SU-DHL-6 (cell line): ENCODE measurements around the gene OR5K4.
A peak's percentile ranks its signal among the peaks of the same experiment; 100 is the strongest.

Experiments
- H2AFZ ChIP-seq: fragments of 200-600 bp; sonication (generic); 2 replicates; pipeline ENCODE4 v1.6.1; 2014; ENCODE audit warnings: low read depth, mild to moderate bottlenecking, moderate library complexity, mixed read lengths, antibody characterized with exemption, low read length; ENCODE audit not compliant: severe bottlenecking
- H3F3A ChIP-seq: fragments of 200-600 bp; shearing (Covaris generic); 2 replicates; pipeline ENCODE4 v1.6.0; 2016; ENCODE audit warnings: antibody characterized with exemption, mild to moderate bottlenecking; ENCODE audit not compliant: insufficient read depth
- H3K27ac ChIP-seq: fragments of 200-600 bp; sonication (generic); 2 replicates; pipeline ENCODE4 v1.5.1; 2016; ENCODE audit warnings: low read depth, mild to moderate bottlenecking, low read length, moderate library complexity, mixed read lengths
- H3K27me3 ChIP-seq: fragments of 200-600 bp; sonication (generic), shearing (Covaris generic); 2 replicates; pipeline ENCODE4 v1.6.0; 2014; ENCODE audit warnings: mild to moderate bottlenecking, low read length
- H3K36me3 ChIP-seq: fragments of 200-600 bp; sonication (generic); 2 replicates; pipeline ENCODE4 v1.6.1; 2014; ENCODE audit warnings: mild to moderate bottlenecking, low read length, mixed read lengths
- H3K4me2 ChIP-seq: fragments of 300-600, 200-600 bp; shearing (Covaris generic), sonication (generic); 2 replicates; pipeline ENCODE4 v1.6.0; 2014; ENCODE audit warnings: low read length, low read depth, mild to moderate bottlenecking; ENCODE audit not compliant: poor library complexity, severe bottlenecking
- H3K4me3 ChIP-seq: fragments of 200-600 bp; sonication (generic); 2 replicates; pipeline ENCODE4 v1.5.1; 2014; ENCODE audit warnings: antibody characterized with exemption, low read length, mild to moderate bottlenecking, mixed read lengths; ENCODE audit not compliant: insufficient read depth, poor library complexity, severe bottlenecking
- H3K79me2 ChIP-seq: fragments of 200-600 bp; sonication (generic); 2 replicates; pipeline ENCODE4 v1.6.1; 2014; ENCODE audit warnings: mild to moderate bottlenecking, low read length, moderate library complexity; ENCODE audit not compliant: insufficient read depth
- H3K9ac ChIP-seq: fragments of 200-600 bp; sonication (generic); 2 replicates; pipeline ENCODE4 v1.7.0; 2014; ENCODE audit warnings: mild to moderate bottlenecking, low read length
- H3K9me2 ChIP-seq: fragments of 200-600 bp; sonication (generic); replicated peaks from 2 replicates; pipeline ENCODE4 v1.6.1; 2014; ENCODE audit warnings: low read length; ENCODE audit not compliant: insufficient read depth
- H3K9me3 ChIP-seq: fragments of 200-600 bp; sonication (generic); 2 replicates; pipeline ENCODE4 v1.6.1; 2014; ENCODE audit warnings: low read length, mixed read lengths; ENCODE audit not compliant: insufficient read depth
- H4K20me1 ChIP-seq: fragments of 200-600 bp; sonication (generic); 2 replicates; pipeline ENCODE4 v1.6.1; 2014; ENCODE audit warnings: low read depth, mild to moderate bottlenecking, antibody characterized with exemption, low read length, moderate library complexity, mixed read lengths
- EZH2phosphoT487 ChIP-seq: fragments of 200-600 bp; sonication (generic), shearing (Covaris generic); conservative IDR thresholded peaks from 2 replicates; pipeline ENCODE4 v1.6.1; 2018; ENCODE audit warnings: mild to moderate bottlenecking, antibody characterized with exemption, low read length, moderate library complexity, mixed read lengths
- TF ChIP-seq, protein P1 (sequence below): fragments of 200-600 bp; sonication (generic); IDR thresholded peaks from one replicate; pipeline ENCODE4 v1.5.1; 2017; ENCODE audit warnings: antibody characterized with exemption, mild to moderate bottlenecking, low read length, moderate library complexity; ENCODE audit not compliant: insufficient read depth, poor library complexity, severe bottlenecking

OR5K4 gene

DNA sequence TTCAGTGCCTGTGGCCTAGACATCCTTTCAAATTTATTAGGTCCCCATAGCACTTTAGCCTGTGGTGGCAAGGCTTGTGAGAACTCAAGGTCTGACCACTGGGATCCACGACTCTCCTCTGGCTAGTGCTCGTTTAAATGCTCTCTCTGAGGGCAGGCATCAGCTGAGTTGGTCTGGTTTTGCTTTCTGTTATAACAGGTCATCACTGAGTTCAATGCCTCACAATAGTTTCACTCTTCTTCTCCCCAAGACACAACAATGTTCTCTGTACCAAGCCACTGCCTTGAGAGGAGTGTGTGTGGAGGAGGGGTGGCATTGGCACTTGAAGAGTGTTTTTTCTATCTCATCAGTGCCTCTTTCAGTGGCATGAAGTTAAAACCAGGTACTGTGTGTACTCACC lies 7.6 kb downstream of the OR5K4 start:
- no peak overlapping the region for H3K4me3 ChIP-seq
- no peaks in the 10 kb centered on the region for H3K36me3 ChIP-seq
- no peak overlapping the region for H3K4me2 ChIP-seq
- H2AFZ ChIP-seq, result peak overlapping the region; percentile 35
- no peak for TF ChIP-seq EZH2phosphoT487
- TF ChIP-seq, protein P1, sequence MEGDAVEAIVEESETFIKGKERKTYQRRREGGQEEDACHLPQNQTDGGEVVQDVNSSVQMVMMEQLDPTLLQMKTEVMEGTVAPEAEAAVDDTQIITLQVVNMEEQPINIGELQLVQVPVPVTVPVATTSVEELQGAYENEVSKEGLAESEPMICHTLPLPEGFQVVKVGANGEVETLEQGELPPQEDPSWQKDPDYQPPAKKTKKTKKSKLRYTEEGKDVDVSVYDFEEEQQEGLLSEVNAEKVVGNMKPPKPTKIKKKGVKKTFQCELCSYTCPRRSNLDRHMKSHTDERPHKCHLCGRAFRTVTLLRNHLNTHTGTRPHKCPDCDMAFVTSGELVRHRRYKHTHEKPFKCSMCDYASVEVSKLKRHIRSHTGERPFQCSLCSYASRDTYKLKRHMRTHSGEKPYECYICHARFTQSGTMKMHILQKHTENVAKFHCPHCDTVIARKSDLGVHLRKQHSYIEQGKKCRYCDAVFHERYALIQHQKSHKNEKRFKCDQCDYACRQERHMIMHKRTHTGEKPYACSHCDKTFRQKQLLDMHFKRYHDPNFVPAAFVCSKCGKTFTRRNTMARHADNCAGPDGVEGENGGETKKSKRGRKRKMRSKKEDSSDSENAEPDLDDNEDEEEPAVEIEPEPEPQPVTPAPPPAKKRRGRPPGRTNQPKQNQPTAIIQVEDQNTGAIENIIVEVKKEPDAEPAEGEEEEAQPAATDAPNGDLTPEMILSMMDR, result no peak
- H3K79me2 ChIP-seq, result no peaks in the 10 kb centered on the region
- no peaks in the 10 kb centered on the region for H3K9me3 ChIP-seq
- no peaks in the 10 kb centered on the region; the same call in 1 of the 2 replicates for H4K20me1 ChIP-seq
- H3K27me3 ChIP-seq, result no peaks in the 10 kb centered on the region
- no peak overlapping the region for H3K9ac ChIP-seq
- H3K27ac ChIP-seq, result no peak overlapping the region
- no peaks in the 10 kb centered on the region for H3F3A ChIP-seq
- H3K9me2 ChIP-seq, result no peaks in the 10 kb centered on the region

GRCh38 chr3:98367464-98368246 lies 14.0 kb downstream of the OR5K4 start:
- H3K36me3 ChIP-seq, result no peaks in the 10 kb centered on the region
- H3K4me3 ChIP-seq, result no peak overlapping the region
- no peak overlapping the region for H3K4me2 ChIP-seq
- H3K9me3 ChIP-seq, result no peaks in the 10 kb centered on the region
- no peaks in the 10 kb centered on the region for H3K9me2 ChIP-seq
- H3F3A ChIP-seq, result no peaks in the 10 kb centered on the region
- H3K9ac ChIP-seq, result no peak overlapping the region
- H3K79me2 ChIP-seq, result no peaks in the 10 kb centered on the region
- no peak overlapping the region for H3K27ac ChIP-seq
- H4K20me1 ChIP-seq, result no peaks in the 10 kb centered on the region; the same call in 1 of the 2 replicates
- H2AFZ ChIP-seq, result no peak overlapping the region
- no peaks in the 10 kb centered on the region for H3K27me3 ChIP-seq
- TF ChIP-seq, protein P1, result no peak
- no peak for TF ChIP-seq EZH2phosphoT487

- Histone ChIP-seq H3F3A (no peaks in the 10 kb centered on the region), H2AFZ (no peak overlapping the region), H3K4me2 (no peak overlapping the region), H3K27me3 (no peaks in the 10 kb centered on the region), H3K79me2 (no peaks in the 10 kb centered on the region), H3K4me3 (no peak overlapping the region), H3K9me3 (no peaks in the 10 kb centered on the region), H3K9ac (no peak overlapping the region), H3K36me3 (no peaks in the 10 kb centered on the region), H4K20me1 (no peaks in the 10 kb centered on the region), H3K9me2 (no peaks in the 10 kb centered on the region), H3K27ac (no peak overlapping the region)
- no peak for TF ChIP-seq EZH2phosphoT487
- TF ChIP-seq, protein P1, result no peak
Observed at GRCh38 chr3:98371186-98371585, 17.5 kb downstream of the OR5K4 start.
